DOHH2 (cell line): ENCODE results near the gene CHI3L1.

Source experiments
- H3F3A ChIP-seq: fragments of 200-600 bp; sonication (generic), shearing (Covaris generic); 2 replicates; pipeline ENCODE4 v1.6.0; 2016; ENCODE audit warnings: antibody characterized with exemption, mild to moderate bottlenecking; ENCODE audit not compliant: control insufficient read depth, insufficient read depth
- H3K27ac ChIP-seq: fragments of 200-600 bp; sonication (generic); 2 replicates; pipeline ENCODE4 v1.5.1; 2014; ENCODE audit warnings: low read depth, mild to moderate bottlenecking, low read length, moderate library complexity
- H3K27me3 ChIP-seq: fragments of 200-600 bp; sonication (generic); 2 replicates; pipeline ENCODE4 v1.6.1; 2014; ENCODE audit warnings: mild to moderate bottlenecking, low read length, mixed read lengths; ENCODE audit not compliant: control insufficient read depth
- H3K36me3 ChIP-seq: fragments of 200-600 bp; sonication (generic); 2 replicates; pipeline ENCODE4 v1.6.1; 2014; ENCODE audit warnings: mild to moderate bottlenecking, low read length, moderate library complexity, mixed read lengths; ENCODE audit not compliant: control insufficient read depth
- H3K4me1 ChIP-seq: fragments of 200-600 bp; sonication (generic); 2 replicates; pipeline ENCODE4 v1.6.1; 2014; ENCODE audit warnings: mild to moderate bottlenecking, low read length, mixed read lengths; ENCODE audit not compliant: control insufficient read depth
- H3K4me2 ChIP-seq: fragments of 200-600 bp; sonication (generic); 2 replicates; pipeline ENCODE4 v1.6.0; 2014; ENCODE audit warnings: mild to moderate bottlenecking, low read length, moderate library complexity
- H3K4me3 ChIP-seq: fragments of 200-600 bp; sonication (generic); 2 replicates; pipeline ENCODE4 v1.5.1; 2014; ENCODE audit warnings: mild to moderate bottlenecking, low read length, mixed read lengths
- H3K79me2 ChIP-seq: fragments of 200-600 bp; sonication (generic); 2 replicates; pipeline ENCODE4 v1.6.1; 2014; ENCODE audit warnings: mild to moderate bottlenecking, low read length, mixed read lengths; ENCODE audit not compliant: control insufficient read depth
- H3K9me2 ChIP-seq: fragments of 200-600 bp; sonication (generic); replicated peaks from 2 replicates; pipeline ENCODE4 v1.6.1; 2014; ENCODE audit warnings: mild to moderate bottlenecking, low read length, mixed read lengths; ENCODE audit not compliant: control insufficient read depth
- H3K9me3 ChIP-seq: fragments of 200-600 bp; sonication (generic); 2 replicates; pipeline ENCODE4 v1.6.1; 2014; ENCODE audit warnings: antibody characterized with exemption, low read length, mixed read lengths; ENCODE audit not compliant: control insufficient read depth, insufficient read depth
- H4K20me1 ChIP-seq: fragments of 200-600 bp; sonication (generic); 2 replicates; pipeline ENCODE4 v1.6.0; 2014; ENCODE audit warnings: low read depth, mild to moderate bottlenecking, antibody characterized with exemption, low read length, moderate library complexity; ENCODE audit not compliant: control insufficient read depth, insufficient read depth
- CTCF ChIP-seq: fragments of 200-600 bp; sonication (generic); IDR thresholded peaks from one replicate; pipeline ENCODE4 v1.5.1; 2014; ENCODE audit warnings: antibody characterized with exemption, mild to moderate bottlenecking, low read depth, low read length; ENCODE audit not compliant: poor library complexity, severe bottlenecking
- EZH2phosphoT487 ChIP-seq: fragments of 200-600 bp; sonication (generic); IDR thresholded peaks from 2 replicates; pipeline ENCODE4 v1.6.1; 2017; ENCODE audit warnings: borderline replicate concordance, mild to moderate bottlenecking, antibody characterized with exemption, low read length, moderate library complexity, mixed read lengths

CHI3L1 gene

GRCh38 chr1:203190949-203191348 is 4.4 kb upstream of the CHI3L1 start:
- H3K79me2 ChIP-seq, result no peaks in the 10 kb centered on the region
- H3K36me3 ChIP-seq, result no peaks in the 10 kb centered on the region
- H3K27ac ChIP-seq, result no peak overlapping the region
- H3K27me3 ChIP-seq, result peaks cover 27% of the 10 kb centered on the region
- no peaks in the 10 kb centered on the region for H3K4me1 ChIP-seq
- H4K20me1 ChIP-seq, result no peaks in the 10 kb centered on the region
- no peak for TF ChIP-seq EZH2phosphoT487
- TF ChIP-seq CTCF, result no peak
- H3K4me3 ChIP-seq, result no peak overlapping the region
- H3K4me2 ChIP-seq, result no peak overlapping the region
- no peaks in the 10 kb centered on the region for H3K9me3 ChIP-seq
- H3F3A ChIP-seq, result no peaks in the 10 kb centered on the region
- H3K9me2 ChIP-seq, result no peaks in the 10 kb centered on the region

- TF ChIP-seq CTCF, result no peak
- no peak for TF ChIP-seq EZH2phosphoT487
- Histone ChIP-seq H4K20me1 (no peaks in the 10 kb centered on the region), H3K27me3 (peaks cover 20% of the 10 kb centered on the region), H3K79me2 (no peaks in the 10 kb centered on the region), H3F3A (no peaks in the 10 kb centered on the region), H3K4me1 (no peaks in the 10 kb centered on the region), H3K4me2 (no peak overlapping the region), H3K9me2 (no peaks in the 10 kb centered on the region), H3K9me3 (no peaks in the 10 kb centered on the region), H3K27ac (no peak overlapping the region), H3K4me3 (no peak overlapping the region), H3K36me3 (no peaks in the 10 kb centered on the region)
Measured at GRCh38 chr1:203189951-203190352, 3.4 kb upstream of the CHI3L1 start.

- TF ChIP-seq CTCF (no peak), EZH2phosphoT487 (no peak)
- no peaks in the 10 kb centered on the region for H4K20me1 ChIP-seq
- no peak overlapping the region for H3K4me2 ChIP-seq
- H3K36me3 ChIP-seq, result no peaks in the 10 kb centered on the region
- no peaks in the 10 kb centered on the region for H3K9me3 ChIP-seq
- H3K27ac ChIP-seq, result no peak overlapping the region
- no peaks in the 10 kb centered on the region for H3F3A ChIP-seq
- no peaks in the 10 kb centered on the region for H3K4me1 ChIP-seq
- peaks cover 20% of the 10 kb centered on the region for H3K27me3 ChIP-seq
- H3K4me3 ChIP-seq, result no peak overlapping the region
- no peaks in the 10 kb centered on the region for H3K9me2 ChIP-seq
- no peaks in the 10 kb centered on the region for H3K79me2 ChIP-seq
Measured at GRCh38 chr1:203188686-203189232, 2.3 kb upstream of the CHI3L1 start.
